Esophagus mucosa (tissue), 1 donor: Measurements from ENCODE around the gene NTM. TPM values are rescaled to one million over a fixed set of nuclear protein-coding genes. Genes with fewer than 3 reads are reported as not detected.

Source experiments
- ATAC-seq: fragments of 200-7000 bp; cut with Tn5 transposase; one replicate; pipeline ENCODE4 v1.9.1; 2020
- total RNA-seq: library from RNA; stranded (reverse); gene quantifications from one replicate; pipeline ENCODE4 v1.2.4, GENCODE V29; 2023
- donor health status: DM: yes; HTN: yes; CAD: no.

NTM gene
- total RNA-seq, 1 donor from 2014 or later: 0.92 TPM

DNA sequence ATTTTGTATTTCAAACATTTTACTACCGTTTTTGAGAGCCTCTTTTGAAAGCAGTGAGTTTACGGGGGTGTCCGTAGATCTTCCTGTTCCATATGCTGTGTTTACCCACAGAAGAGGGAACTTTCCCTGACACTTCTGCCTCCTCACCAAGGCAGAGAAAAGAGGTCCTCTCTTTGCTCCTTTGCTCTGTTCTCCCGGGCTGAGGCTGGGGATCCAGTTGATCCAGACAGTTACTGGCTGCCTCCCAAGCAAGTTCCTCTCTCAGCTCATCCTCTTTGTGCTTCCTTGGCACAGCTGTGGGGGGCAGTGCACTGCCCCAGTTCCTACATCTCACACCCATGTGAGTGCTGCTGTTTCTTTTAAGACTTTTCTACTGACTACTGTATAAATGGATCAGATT, 813.7 kb downstream of the NTM start:
- no peak for ATAC-seq

DNA sequence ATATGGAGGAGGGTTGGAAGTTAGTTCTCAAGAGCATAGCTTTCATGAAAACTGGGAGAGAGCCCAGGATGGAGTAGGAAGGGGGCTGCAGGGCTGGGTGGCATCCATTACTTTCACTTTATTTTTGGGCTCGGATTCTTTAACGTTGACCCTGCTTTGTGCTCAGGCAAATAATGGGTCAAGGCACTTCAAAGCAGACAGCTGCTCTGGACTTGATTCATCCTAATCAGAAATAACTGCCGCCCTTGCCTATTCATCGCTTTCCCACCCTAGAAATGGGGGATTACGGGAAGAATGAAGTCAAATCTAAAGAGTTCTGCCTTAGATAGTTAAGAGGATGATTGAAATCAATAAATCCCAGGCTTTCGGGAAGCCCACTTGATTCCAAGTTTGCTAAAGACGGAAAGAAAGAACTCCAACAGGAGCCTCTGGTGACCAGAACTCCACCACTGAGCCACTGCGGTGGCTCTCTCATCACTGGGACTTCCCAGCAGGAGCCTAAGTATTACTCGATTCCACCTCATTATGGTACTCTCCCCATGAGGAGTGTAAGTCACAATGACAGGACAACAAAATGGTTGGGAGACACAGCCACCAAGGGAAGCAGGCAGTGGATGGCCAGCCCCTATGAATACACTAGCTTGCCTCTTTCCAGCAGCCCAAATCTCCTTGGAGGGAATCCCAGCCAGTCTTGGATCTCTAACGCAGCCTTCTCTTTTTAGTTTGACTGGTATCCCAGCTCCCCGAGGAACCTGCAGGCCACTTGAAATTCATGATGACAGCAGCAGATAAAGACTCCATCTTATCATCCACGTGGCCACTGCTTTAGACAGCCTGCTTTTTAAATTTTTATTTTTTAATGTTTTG, 815.5 kb downstream of the NTM start:
- no peak for ATAC-seq

DNA sequence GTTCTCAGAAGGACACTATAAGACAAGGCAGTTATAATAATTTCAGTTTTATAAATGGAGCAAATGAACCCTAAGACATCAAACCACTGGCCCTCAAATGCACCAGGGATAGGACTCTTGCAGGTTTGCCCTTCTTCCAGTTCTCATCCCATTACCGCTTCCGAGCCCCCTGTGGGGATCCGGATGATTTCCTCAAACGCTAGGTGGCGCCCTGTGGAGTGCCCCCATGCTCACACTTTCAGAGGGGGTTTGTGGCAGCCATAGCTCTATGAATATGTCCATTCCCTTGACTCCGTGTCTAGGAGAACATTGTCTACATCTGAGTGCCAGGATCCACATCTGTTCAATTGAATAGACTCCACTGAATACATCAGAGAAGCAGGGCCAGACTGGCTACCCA, 816.3 kb downstream of the NTM start:
- no peak for ATAC-seq

DNA sequence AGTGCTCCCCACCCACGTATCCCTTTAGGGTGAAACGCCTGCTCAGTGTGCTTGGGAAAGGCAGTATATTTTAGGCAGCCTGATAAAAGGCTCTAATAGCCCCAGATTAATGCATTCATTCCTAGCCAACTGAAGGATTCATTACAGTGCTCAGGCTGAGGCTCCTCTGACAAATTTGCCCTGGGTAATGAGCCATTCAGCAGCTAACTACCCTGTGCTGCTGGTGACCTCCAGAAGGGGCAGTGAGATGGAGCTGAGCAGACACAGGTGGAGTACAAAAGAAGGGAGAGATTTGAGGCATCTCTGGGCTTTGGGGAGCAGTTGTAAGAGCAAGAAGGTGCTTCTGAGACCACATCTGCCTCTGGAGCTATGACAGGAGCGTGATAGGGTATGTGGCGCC, 817.0 kb downstream of the NTM start:
- ATAC-seq: no peak

DNA sequence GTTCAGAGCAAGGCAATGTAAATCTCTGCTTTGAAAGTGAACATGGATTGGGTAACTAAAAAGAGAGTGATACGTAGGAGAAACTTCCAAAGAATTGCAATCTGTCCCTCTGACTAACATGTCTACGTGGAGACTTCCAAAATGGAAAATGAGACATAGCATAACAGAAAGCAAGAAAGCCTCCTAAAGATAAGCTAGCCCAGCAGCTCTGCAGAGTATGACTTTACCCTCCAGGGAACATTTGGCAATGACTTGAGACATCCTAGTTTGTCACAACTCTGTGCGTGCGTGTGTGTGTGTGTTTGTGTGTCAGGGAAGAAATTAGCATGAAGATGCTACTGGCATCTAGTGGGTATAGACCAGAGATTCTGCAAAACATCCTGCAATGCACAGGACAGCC, 817.4 kb downstream of the NTM start:
- ATAC-seq: no peak

DNA sequence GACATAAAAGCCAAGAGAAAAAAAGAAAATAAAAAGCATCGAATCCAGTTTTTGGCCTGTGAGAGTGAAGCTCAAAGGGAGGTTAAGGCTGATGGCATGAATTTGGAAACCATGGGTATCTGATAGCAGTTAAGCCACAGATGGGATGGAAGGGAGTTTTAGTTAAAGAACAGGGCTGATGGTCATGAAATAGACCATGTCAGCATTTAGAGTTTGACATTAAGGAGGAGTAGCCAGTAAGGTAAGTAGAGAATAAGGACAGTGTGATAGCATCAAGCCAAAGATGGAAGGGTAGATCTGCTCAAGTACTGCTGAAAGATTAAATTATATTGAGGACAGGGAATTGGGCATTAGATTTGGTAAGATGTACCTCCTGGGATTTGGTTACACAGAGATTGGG, 826.5 kb downstream of the NTM start:
- ATAC-seq: no peak

DNA sequence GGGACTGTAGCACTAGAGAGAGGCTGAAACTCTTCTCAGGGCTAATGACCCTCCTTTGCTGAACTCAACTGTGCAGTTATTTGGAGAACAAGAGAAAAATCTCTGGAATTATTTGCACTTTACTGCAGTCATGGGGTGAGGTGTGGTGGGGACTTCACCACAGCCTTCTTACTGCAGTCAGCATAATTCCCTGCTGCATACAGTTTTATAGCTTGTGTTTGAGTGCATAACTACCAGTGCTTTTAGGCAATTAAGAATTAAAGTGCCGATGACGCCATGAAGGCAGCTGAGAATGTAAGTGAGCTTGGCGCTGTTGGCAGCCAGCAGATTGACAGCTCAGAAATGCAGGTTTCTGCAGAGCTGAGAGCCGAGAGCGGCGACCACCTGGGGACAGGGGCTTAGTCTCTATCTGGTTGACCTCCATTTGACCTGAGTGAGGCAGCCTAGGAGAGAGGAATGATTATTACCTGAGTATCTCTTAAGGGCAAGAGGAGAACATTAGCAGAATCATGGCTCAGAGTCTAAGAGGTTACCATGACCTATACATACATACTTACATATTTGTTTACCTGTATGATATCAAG, 830.0 kb downstream of the NTM start:
- ATAC-seq: no peak

DNA sequence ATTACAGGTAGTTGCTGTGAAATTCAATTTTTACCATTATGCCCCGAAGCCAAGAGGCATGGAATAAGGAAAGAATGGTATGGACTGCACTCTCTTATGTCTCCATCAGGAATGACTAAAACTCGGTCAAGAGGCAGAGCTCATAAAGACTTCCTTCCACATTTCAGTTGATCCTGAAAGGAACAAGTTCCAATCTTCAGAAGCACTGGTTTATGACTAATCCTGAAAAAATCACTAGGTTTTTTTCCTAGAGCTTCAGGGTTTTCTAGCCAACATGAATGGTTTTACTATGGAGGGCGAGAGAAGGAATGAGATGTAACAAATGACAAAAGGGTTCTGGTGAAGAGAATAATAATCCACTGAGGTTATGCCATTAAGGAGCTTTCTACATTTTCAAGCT, 832.2 kb downstream of the NTM start:
- no peak for ATAC-seq

DNA sequence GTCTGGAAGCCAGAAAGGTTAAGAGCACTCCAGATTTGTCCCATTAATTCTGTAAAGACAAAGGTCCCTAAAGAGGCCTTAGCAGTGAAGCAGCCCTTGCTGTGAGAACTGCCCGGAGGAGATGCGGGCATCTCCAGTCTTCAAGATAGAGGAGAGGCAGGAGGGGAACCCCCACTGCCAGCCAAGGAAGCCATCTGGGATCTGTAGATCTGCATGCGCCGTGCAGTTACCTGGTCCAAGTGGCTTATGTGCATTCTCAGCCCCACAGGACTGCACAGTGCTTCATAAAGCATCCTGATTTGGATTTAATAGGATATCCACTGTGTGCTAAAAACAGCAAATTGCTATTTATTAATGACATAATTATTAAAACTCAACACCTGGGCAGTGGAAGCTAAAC, 834.6 kb downstream of the NTM start:
- ATAC-seq: no peak

DNA sequence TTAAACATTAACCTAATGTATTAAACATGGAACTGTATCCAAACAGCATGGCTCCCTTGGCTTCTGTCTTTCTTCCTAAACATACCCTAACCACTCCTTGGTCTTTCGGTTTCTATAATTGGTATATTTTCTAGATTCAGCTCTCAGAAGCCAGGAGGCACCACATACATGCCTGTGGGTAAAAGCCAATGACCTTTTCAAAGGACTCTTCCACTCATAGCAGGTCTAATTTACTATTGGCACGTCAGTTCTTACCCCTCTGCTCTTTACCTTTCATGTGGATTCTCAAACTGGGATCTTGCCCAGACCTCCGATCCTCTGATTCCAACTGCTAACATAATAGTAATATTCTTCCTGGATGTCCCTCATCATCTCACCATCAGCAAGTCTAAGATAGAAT, 835.1 kb downstream of the NTM start:
- ATAC-seq: no peak

DNA sequence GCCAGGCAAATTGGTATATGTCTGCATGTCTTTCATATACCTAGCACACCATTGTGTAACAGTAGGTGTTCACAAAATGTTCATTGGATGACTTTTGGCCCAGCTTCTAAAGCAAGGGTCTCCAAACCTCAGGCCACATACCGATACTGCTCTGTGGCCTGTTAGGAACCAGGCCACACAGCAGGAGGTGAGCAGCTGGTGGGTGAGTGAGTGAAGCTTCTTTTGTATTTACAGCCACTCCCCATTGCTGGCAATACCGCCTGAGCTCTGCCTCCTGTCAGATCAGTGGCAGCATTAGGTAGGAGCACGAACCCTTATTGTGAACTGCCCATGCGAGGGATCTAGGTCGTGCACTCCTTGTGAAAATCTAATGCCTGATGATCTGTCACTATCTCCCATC, 836.6 kb downstream of the NTM start:
- ATAC-seq: no peak

DNA sequence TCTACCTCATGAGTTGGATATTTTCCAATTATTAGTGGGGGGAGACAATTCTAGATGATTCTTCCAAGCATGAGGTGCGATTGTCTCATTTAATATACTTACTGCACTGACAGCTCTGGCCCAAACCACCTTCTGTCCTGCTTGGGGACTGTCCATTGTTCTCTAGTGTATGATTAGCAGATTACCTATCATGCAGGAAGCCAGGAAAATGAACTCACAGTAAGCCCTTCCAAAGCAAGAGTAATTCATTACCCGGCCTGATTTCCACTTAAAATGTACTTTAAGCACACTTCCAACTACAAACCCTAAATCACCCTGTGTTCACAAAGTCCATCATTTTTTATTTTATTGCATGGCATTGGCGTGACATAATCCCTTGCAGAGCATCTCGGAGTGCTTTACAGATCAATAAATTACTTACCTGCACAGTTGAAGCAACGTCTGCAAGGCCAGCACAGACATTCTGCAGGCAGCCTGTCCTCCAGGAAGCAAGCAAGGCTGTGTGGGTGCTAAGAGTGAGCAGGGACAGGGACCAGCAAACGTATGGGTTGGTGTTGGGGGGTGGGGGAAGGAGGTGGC, 838.2 kb downstream of the NTM start:
- no peak for ATAC-seq

DNA sequence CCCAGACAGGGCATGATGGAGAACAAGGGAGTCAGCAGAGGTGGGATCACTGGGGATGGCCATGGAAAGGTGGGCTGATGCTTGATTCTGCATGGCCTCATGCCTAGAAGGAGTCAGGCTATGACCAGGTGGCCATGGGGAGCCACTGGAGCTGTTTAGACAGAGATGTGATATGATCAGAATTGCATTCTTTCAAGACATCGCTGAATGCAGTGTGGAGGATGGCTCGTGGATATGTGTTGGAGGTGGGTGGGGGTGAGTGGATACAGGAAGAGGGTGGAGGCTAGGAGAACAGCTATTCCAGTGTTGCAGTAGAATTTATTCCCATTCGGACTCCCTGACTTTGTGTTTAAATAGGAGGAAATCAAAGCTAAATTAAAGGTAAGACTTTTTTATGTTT, 841.1 kb downstream of the NTM start:
- no peak for ATAC-seq

DNA sequence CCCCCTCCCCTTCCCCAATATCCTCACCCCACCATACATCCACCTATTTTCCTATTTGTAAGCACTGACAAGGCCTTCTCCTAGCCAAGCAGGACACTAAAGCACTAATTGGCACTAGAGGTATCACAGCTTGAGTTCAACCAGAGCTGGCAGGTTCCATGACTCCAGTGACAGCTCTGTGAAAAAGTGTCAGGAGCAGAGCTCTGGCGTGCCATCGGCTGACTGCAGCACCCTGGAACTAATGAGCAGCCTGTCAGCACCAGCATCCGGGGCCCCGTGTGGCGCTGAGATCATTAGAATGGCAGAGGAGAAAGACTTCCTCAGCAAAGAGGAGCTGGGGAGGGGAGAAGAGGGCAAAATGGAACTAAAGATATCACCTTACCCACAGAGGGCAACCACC, 847.4 kb downstream of the NTM start:
- no peak for ATAC-seq

DNA sequence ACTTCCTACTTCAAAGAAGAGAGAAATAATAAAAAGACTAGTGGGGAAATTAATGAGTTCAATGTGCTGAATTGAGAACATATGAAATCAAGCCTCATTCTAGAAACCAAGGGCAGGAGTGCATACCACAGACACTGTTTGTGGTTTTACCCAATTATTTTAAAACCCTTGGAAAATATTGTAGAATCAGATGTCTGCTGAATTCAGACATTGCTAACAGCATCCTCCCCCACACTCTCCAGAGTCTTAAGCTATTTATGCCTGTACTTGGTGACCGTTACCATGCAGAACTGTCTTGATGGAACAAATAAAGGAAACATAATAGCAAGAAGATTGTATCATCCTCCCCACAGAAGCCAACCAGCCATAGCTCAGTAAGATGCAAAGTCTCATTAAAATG, 850.1 kb downstream of the NTM start:
- no peak for ATAC-seq

DNA sequence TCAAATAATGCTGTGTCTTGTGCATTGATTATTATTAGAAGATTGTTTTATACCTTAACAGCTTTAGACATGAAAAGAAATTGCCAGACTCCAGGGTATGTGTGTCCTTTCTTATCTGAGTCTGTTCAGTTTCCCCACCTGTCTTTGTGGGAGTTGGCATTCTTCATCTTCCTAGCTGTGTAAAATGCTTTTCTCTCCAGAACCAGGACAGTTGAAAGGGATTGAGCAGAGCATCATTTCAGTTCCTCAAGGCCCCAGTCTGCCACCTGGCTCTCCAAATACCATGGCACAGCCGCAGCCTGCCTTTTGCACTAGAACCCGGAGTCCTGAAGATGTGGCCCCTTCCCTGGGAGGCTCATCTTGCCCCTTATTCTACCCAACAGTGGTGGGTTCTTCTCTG, 851.9 kb downstream of the NTM start:
- no peak for ATAC-seq

DNA sequence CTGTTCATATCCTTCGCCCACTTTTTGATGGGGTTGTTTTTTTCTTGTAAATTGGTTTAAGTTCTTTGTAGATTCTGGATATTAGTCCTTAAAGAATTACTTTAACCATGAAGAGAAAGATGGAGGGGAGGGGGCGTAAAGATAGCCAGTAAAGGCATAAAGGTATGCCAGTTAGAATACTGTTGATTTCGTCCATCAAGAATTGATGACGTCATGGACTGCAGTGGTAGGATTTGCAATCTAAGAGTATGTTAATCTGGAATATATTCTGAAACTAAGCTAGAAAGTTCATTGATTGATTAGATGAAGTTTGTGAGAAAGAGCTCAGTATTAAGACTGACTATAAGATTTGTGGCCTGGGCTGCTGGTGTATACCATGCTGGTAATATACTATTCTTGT, 856.1 kb downstream of the NTM start:
- ATAC-seq: no peak

DNA sequence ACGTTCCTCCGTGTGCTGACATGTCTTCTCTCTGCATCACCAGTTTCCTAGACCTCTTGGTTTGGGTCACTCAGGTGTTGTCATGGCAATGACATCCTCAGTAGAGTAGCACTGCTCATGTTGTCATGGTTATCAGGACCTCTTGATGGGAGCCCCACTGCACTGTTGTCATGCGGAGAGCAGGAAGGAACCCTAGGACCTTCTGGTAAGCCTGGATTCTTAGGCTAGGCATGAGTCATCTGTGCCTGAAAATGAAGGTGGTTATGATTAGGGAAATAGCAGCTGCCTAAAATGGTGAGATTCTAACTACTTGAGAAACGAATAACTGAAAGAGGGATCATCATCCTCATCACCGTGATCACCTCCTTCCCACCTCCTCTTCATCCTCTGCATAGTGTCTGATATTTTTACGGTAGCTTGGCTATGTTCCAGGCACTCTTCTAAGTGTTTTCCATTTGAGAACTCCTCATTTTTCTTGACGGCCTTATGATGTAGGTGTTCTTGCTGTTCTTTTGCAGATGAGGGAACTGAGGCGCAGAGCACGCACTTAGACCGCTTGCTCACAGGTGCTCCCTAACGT, 858.4 kb downstream of the NTM start:
- ATAC-seq: no peak

DNA sequence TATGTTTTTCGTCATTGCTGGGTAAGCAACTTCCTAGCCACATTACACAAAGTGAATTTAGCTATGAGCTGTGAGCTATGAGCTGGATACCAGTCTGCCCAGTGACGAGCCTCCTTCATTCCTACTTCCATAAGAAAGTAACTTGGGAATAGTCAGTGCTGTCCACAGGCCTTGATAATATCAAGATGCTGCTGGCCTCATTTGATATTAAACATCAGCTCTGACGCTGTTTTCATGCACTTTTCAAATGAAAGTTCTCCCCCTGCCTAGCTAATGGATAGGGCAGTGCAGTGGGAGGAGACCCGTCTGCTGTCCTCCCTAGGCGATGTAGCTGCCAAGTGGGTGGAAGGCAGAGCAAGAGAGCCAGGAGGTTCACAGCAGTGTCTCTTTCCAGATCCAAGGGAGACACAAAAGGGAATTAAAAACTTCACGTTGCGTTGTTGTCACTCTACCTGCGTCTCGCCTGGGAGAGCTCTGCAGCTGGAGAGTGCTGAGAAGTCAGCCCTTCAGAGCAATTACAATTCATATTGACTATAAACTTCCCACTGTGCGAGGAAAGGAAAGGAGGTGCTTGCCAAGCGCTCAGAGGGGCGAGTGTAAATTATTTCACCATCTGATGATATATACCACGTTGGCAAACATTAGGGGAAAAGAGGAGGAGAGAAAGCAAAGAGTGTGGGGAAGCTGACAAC, 861.4 kb downstream of the NTM start:
- ATAC-seq: no peak

DNA sequence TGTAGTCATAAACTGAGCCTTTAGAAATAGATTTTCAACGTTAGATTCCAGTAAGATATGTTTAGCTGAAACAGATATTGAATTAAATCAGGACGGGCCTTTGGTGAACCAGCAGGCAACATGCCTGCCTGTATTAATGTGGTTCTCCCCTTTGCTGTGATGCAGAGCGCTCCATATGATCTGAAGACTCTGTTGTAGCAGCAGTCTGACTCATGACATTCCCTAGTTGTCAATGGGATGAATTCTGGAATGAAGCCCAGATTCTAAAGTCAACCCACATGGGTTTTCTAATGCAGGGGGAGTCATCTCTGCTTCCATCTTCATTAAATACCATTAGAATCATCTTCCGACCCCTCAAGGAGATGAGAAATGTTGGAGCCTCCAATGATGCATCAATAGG, 864.5 kb downstream of the NTM start:
- no peak for ATAC-seq

DNA sequence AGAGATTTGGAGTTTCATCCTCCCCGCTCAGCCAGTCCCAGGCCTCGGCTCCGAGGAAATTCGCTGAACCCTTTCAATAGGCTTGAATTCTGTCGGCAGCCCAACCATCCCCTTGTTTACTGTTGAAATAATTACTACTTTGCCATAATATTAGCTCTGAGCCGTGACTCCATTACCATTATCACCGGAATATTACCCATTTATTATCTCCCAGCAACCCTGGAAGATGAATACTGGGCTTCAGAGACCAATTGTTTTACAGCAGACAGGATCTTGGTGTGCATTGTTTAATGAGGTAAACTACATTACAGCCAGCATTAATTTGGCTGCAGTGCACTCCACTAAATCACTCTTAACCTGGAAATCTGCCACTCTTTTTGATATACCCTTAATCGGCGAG, 867.4 kb downstream of the NTM start:
- ATAC-seq: no peak

DNA sequence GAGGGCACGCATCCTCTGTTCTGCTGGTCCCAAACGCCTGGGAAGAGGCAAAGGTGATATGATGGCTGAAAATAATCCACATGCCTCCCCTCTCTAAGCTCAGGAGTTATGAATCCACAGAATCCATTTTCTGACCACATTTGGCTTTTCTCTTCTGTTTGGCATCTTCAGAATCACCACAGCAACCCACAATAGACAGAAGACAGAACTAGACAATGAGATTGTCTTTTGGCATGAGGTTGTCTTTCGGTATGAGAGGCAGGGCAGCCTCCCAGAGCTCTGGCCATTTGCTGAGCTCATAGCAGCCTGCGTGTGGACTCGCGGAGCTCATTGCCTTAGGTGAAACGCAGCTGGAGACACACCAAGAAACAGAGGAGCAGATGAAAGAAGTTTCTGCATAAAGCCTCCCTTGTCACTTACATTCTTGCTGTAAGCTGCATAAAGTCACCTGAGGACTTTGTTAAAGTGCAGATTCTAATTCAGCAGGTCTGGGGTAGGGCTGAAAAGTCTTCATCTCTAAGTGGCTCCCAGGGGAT, 868.0 kb downstream of the NTM start:
- ATAC-seq: no peak

DNA sequence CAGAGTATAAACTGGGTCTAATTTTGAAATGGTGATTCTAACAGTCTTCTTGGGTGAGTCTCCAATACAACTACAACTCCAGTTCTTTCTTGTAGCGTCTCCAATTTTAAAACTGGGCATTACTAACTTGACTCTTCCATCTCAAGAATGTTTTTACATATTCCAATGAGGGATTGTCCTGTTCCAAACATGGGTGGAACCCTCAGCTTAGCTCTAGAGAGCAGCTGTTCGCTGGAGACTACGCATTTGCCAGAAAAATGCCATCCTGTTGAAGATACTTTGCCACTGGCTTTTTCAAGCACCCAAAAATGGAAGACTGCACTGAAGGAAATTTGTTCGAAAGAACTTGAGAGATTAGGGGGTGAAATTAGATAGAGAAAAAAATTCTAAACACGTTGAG, 870.0 kb downstream of the NTM start:
- ATAC-seq: no peak
